HEK293 (cell line): ENCODE results near the gene DCDC1.

ENCODE experiments used
- SETDB1 ChIP-seq: IDR thresholded peaks from one replicate; pipeline ENCODE4 v1.6.1; 2017; ENCODE audit warnings: mild to moderate bottlenecking, low read length, moderate library complexity, mixed read lengths; ENCODE audit not compliant: insufficient read length
- TCF7L2 ChIP-seq: IDR thresholded peaks from 2 replicates; pipeline ENCODE4 v1.6.1; 2011; ENCODE audit warnings: low read depth, mild to moderate bottlenecking, inconsistent platforms, low read length, moderate library complexity, borderline replicate concordance
- ZBTB11 ChIP-seq: fragments of 450-650 bp; formaldehyde crosslinking; conservative IDR thresholded peaks from 2 replicates; pipeline ENCODE4 v1.5.1; 2016; ENCODE audit warnings: low read depth, missing biosample characterization, missing genetic modification characterization
- ZFP37 ChIP-seq: fragments of 450-650 bp; formaldehyde crosslinking; IDR thresholded peaks from 2 replicates; pipeline ENCODE4 v1.5.1; 2016; ENCODE audit warnings: missing biosample characterization, missing genetic modification characterization
- ZNF10 ChIP-seq: fragments of 450-650 bp; formaldehyde crosslinking; IDR thresholded peaks from 2 replicates; pipeline ENCODE4 v1.5.1; 2017; ENCODE audit warnings: missing biosample characterization, missing genetic modification characterization
- ZNF24 ChIP-seq: fragments of 450-650 bp; formaldehyde crosslinking; IDR thresholded peaks from 2 replicates; pipeline ENCODE4 v1.5.1; 2016; ENCODE audit warnings: missing biosample characterization, missing genetic modification characterization
- ZNF510 ChIP-seq: fragments of 450-650 bp; formaldehyde crosslinking; IDR thresholded peaks from 2 replicates; pipeline ENCODE4 v1.5.1; 2018; ENCODE audit warnings: mild to moderate bottlenecking, missing genetic modification characterization, missing biosample characterization; ENCODE audit not compliant: insufficient replicate concordance
- ZNF549 ChIP-seq: fragments of 450-650 bp; IDR thresholded peaks from 2 replicates; pipeline ENCODE4 v1.5.1; 2018; ENCODE audit warnings: missing biosample characterization, missing genetic modification characterization, mild to moderate bottlenecking, inconsistent platforms, moderate library complexity
- ZNF837 ChIP-seq: fragments of 450-650 bp; formaldehyde crosslinking; IDR thresholded peaks from 2 replicates; pipeline ENCODE4 v1.5.1; 2016; ENCODE audit warnings: missing biosample characterization, missing genetic modification characterization

DNA sequence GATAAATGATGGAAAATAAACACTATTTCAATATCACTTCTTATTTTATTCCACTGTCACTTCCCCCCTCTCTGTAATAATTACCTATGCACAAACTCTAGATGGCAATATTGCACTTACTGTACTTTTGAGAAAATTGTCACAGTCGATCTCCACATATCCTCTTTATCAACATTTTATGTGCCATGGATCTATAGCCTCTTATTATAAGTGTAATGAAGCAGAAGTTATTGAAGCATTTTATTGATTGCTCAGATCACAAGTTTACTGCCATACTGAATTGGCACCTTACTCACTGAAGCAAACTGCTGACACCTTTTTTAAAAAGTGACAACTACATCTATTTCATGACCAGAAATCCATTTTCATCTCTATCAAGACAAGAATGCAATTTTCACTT, 133.4 kb downstream of the DCDC1 start:
- TF ChIP-seq ZNF24 (tag by site-specific recombination) (no peak), ZNF510 (tag by site-specific recombination) (no peak), ZFP37 (tag by site-specific recombination) (no peak), ZNF837 (no peak), SETDB1 (no peak), ZNF549 (tag by site-specific recombination) (no peak), ZNF10 (tag by site-specific recombination) (no peak), TCF7L2 (no peak), ZBTB11 (tag by site-specific recombination) (no peak)
